ENCODE results near the gene MYOM1.

- TF ChIP-seq CTCF (IDR thresholded peaks at IDR 0.05), result no peak
- no peak for TF ChIP-seq POLR2A (IDR thresholded peaks at IDR 0.05)
Observed at GRCh38 chr18:3153107-3153704, 66.6 kb downstream of the MYOM1 start.
